ENCODE measurements around the gene KRT13. TPM values are rescaled to one million over a fixed set of nuclear protein-coding genes. Genes with fewer than 3 reads are reported as not detected.

Gene KRT13
- total RNA-seq, 1 donor from 2014 or later, result not detected

DNA sequence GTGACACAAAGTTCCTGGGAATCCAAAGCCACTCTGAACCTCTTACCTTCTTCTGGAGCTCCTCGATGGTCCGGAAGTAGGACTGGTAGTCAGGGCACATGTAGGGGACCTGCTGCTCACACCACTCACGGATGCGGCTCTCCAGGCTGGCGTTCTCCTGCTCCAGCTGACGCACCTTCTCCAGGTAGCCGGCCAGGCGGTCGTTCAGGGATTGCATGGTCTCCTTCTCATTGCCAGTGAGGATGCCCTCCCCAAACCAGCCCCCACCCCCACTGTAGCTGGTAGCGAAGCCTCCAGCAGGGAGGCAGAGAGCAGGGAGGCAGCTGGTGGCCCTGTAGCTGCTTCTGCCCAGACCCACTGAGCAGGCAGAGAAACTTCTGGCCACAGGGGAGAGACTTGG lies 24.8 kb downstream of the KRT13 start:
- H3K9me3 Mint-ChIP-seq (ENCODE audit: unreplicated experiment), result no peaks in the 10 kb centered on the region
- H3K27me3 Mint-ChIP-seq (ENCODE audit: unreplicated experiment), result peaks cover 1% of the 10 kb centered on the region
- no peak for DNase-seq (ENCODE audit: low spot score)
- H3K4me3 Mint-ChIP-seq (ENCODE audit: unreplicated experiment), result no peak overlapping the region
- H3K4me1 Mint-ChIP-seq (ENCODE audit: unreplicated experiment), result peaks cover 2% of the 10 kb centered on the region
- no peak for TF ChIP-seq CTCF (IDR thresholded peaks at IDR 0.05; ENCODE audit: unreplicated experiment)
- H3K36me3 Mint-ChIP-seq (ENCODE audit: low read depth, unreplicated experiment), result no peaks in the 10 kb centered on the region
- no peak overlapping the region for H3K27ac Mint-ChIP-seq (ENCODE audit: unreplicated experiment)

GRCh38 chr17:41480136-41480535 lies 25.3 kb downstream of the KRT13 start:
- no peak for DNase-seq (ENCODE audit: low spot score)
- H3K36me3 Mint-ChIP-seq (ENCODE audit: low read depth, unreplicated experiment), result no peaks in the 10 kb centered on the region
- peaks cover 2% of the 10 kb centered on the region for H3K4me1 Mint-ChIP-seq (ENCODE audit: unreplicated experiment)
- H3K9me3 Mint-ChIP-seq (ENCODE audit: unreplicated experiment), result no peaks in the 10 kb centered on the region
- no peak overlapping the region for H3K4me3 Mint-ChIP-seq (ENCODE audit: unreplicated experiment)
- no peak overlapping the region for H3K27ac Mint-ChIP-seq (ENCODE audit: unreplicated experiment)
- no peak for TF ChIP-seq CTCF (IDR thresholded peaks at IDR 0.05; ENCODE audit: unreplicated experiment)
- peaks cover 1% of the 10 kb centered on the region for H3K27me3 Mint-ChIP-seq (ENCODE audit: unreplicated experiment)

DNA sequence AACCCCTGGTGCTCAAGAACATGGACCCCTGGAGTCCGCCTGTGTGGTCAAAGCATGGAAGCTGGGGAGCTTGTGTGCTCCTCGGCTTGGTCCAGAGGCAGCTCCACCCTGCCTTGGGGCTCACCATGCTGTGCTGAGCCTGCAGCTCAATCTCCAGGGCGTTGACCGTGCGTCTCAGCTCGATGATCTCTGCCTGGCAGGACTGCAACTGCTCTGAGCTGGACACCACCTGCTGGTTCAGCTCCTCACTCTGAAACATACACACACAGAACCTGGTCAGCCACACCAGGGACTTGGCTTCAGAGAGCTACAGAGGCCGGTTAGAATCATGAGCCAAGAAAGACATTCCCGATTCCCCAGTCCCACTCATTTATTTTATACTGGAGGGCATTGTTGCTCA lies 27.2 kb downstream of the KRT13 start:
- no peaks in the 10 kb centered on the region for H3K36me3 Mint-ChIP-seq (ENCODE audit: low read depth, unreplicated experiment)
- DNase-seq (ENCODE audit: low spot score), result no peak
- H3K27ac Mint-ChIP-seq (ENCODE audit: unreplicated experiment), result no peak overlapping the region
- peaks cover 2% of the 10 kb centered on the region for H3K4me1 Mint-ChIP-seq (ENCODE audit: unreplicated experiment)
- peaks cover 1% of the 10 kb centered on the region for H3K27me3 Mint-ChIP-seq (ENCODE audit: unreplicated experiment)
- H3K9me3 Mint-ChIP-seq (ENCODE audit: unreplicated experiment), result no peaks in the 10 kb centered on the region
- H3K4me3 Mint-ChIP-seq (ENCODE audit: unreplicated experiment), result no peak overlapping the region
- TF ChIP-seq CTCF (IDR thresholded peaks at IDR 0.05; ENCODE audit: unreplicated experiment), result no peak

DNA sequence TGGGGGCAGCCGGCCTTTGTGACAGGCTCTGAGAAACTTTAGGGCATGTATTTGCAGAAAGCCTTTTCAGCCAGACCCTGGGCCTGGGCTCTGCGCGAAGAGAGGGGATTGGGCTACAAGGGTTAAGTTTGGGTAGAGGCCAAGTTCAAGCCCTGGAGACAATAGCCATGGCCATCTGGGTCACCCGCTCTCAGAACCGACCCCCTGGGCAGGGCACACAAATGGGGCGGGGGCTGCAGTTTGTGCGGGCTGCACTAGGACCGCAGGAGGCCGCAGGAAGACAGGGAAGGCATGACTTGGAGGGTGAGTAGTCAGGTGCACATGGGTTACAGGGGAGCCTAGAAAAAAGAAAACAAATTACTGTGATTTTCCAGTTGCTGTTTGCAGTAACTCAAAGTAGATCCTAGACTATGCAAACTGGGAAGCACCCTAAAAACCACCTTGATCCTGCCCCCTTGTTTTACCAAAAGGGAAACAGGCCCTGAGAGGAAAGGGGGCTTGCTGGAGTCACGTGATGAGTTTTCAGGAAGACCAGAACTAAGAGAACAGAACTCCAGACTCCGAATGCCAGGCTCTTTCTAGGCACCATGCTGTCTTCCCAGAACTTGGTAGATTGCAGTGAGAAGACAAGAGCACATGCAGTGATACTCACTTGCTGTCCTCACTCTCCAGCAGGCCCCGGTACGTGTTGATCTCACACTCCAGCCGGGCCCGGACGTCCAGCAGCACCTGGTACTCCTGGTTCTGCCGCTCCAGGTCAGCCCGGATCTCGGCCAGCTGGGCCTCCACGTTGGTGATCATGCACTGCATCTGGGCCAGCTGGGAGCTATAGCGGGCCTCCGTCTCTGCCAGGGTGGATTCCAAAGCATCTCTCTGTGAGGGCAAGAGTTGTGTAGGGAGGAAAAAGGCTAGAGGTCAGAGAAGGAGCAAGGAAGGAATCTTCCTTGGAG lies 28.3 kb downstream of the KRT13 start:
- no peaks in the 10 kb centered on the region for H3K4me1 Mint-ChIP-seq (ENCODE audit: unreplicated experiment)
- no peak overlapping the region for H3K4me3 Mint-ChIP-seq (ENCODE audit: unreplicated experiment)
- no peak for DNase-seq (ENCODE audit: low spot score)

More for the DNA sequence above, 28.3 kb downstream of the KRT13 start:
- Mint-ChIP-seq H3K27me3 (ENCODE audit: unreplicated experiment) (peaks cover 1% of the 10 kb centered on the region), H3K9me3 (ENCODE audit: unreplicated experiment) (peaks cover 4% of the 10 kb centered on the region), H3K27ac (ENCODE audit: unreplicated experiment) (no peak overlapping the region), H3K36me3 (ENCODE audit: low read depth, unreplicated experiment) (peaks cover 3% of the 10 kb centered on the region)
- TF ChIP-seq CTCF (IDR thresholded peaks at IDR 0.05; ENCODE audit: unreplicated experiment), result no peak
